ENCODE data around the gene PCNT.

The PCNT gene

GRCh38 chr21:46323710-46324389, at the start of gene PCNT, which contains the start of gene C21orf58:
PCNT (plus strand) TSS chr21:46324156; CDS start chr21:46324229, 73 bp downstream.
C21orf58 (minus strand) TSS chr21:46323870; CDS start chr21:46322738, 1,132 bp downstream.
- peak; percentile 94 to 95 for DNase-seq (ENCODE audit: low read depth in 2 of 2)

- DNase-seq (ENCODE audit: low read depth in 2 of 2), result no peak
Measured at GRCh38 chr21:46274797-46275390, 49.1 kb upstream of the PCNT start.

- DNase-seq (ENCODE audit: low read depth in 2 of 2), result no peak
Measured at GRCh38 chr21:46284077-46284644, 39.8 kb upstream of the PCNT start.

GRCh38 chr21:46284733-46285132, 39.2 kb upstream of the PCNT start:
- no peak for DNase-seq (ENCODE audit: low read depth in 2 of 2)

- DNase-seq (ENCODE audit: low read depth in 2 of 2), result no peak
Measured at GRCh38 chr21:46285206-46285661, 38.7 kb upstream of the PCNT start, which contains the start of gene MCM3AP. MCM3AP (minus strand) TSS chr21:46285611; CDS start chr21:46285286, 325 bp downstream.

- peak; percentile 66 for DNase-seq (ENCODE audit: low read depth in 2 of 2)
Measured at GRCh38 chr21:46285761-46286647, 38.0 kb upstream of the PCNT start, which contains the start of gene YBEY. YBEY (plus strand) TSS chr21:46286342; CDS start chr21:46286914, 572 bp downstream.

- DNase-seq (ENCODE audit: low read depth in 2 of 2), result no peak
Measured at GRCh38 chr21:46286648-46287002, 37.3 kb upstream of the PCNT start.

GRCh38 chr21:46287541-46287940, 36.4 kb upstream of the PCNT start:
- no peak for DNase-seq (ENCODE audit: low read depth in 2 of 2)

- DNase-seq (ENCODE audit: low read depth in 2 of 2), result no peak
Measured at GRCh38 chr21:46289655-46290179, 34.2 kb upstream of the PCNT start.

- no peak for DNase-seq (ENCODE audit: low read depth in 2 of 2)
Measured at GRCh38 chr21:46291561-46291960, 32.4 kb upstream of the PCNT start.

- DNase-seq (ENCODE audit: low read depth in 2 of 2), result no peak
Measured at GRCh38 chr21:46294647-46295176, 29.2 kb upstream of the PCNT start.

- DNase-seq (ENCODE audit: low read depth in 2 of 2), result no peak
Measured at GRCh38 chr21:46295177-46295770, 28.7 kb upstream of the PCNT start.

- peak in 1 of 2 donors; percentile 8 for DNase-seq (ENCODE audit: low read depth in 2 of 2)
Measured at GRCh38 chr21:46295996-46296752, 27.8 kb upstream of the PCNT start.

GRCh38 chr21:46297338-46298271, 26.4 kb upstream of the PCNT start:
- DNase-seq (ENCODE audit: low read depth in 2 of 2), result no peak

- DNase-seq (ENCODE audit: low read depth in 2 of 2), result no peak
Measured at GRCh38 chr21:46299167-46299566, 24.8 kb upstream of the PCNT start.

GRCh38 chr21:46301759-46302158, 22.2 kb upstream of the PCNT start:
- no peak for DNase-seq (ENCODE audit: low read depth in 2 of 2)

GRCh38 chr21:46304437-46304836, 19.5 kb upstream of the PCNT start:
- DNase-seq (ENCODE audit: low read depth in 2 of 2), result no peak

- no peak for DNase-seq (ENCODE audit: low read depth in 2 of 2)
Measured at GRCh38 chr21:46304955-46305354, 19.0 kb upstream of the PCNT start.

- no peak for DNase-seq (ENCODE audit: low read depth in 2 of 2)
Measured at GRCh38 chr21:46307625-46308024, 16.3 kb upstream of the PCNT start.

All from stimulated activated CD8-positive, alpha-beta memory T cell treated with anti-CD3 and anti-CD28 coated beads, Interleukin-2, amount 100 ng/mL, for 1 hour (primary cell).